CD4-positive, alpha-beta T cell treated with Interleukin-2 at 100 ng/mL for 4 hours (primary cell): ENCODE data around the gene VWC2L.

Source experiments
- DNase-seq: peaks from one replicate; pipeline ENCODE4 v3.0.0-alpha.2; 2020; ENCODE audit warnings: low spot score

Gene VWC2L

GRCh38 chr2:214542295-214542694, 131.4 kb downstream of the VWC2L start:
- no peak for DNase-seq

GRCh38 chr2:214542866-214543265, 132.0 kb downstream of the VWC2L start:
- DNase-seq = no peak

DNA sequence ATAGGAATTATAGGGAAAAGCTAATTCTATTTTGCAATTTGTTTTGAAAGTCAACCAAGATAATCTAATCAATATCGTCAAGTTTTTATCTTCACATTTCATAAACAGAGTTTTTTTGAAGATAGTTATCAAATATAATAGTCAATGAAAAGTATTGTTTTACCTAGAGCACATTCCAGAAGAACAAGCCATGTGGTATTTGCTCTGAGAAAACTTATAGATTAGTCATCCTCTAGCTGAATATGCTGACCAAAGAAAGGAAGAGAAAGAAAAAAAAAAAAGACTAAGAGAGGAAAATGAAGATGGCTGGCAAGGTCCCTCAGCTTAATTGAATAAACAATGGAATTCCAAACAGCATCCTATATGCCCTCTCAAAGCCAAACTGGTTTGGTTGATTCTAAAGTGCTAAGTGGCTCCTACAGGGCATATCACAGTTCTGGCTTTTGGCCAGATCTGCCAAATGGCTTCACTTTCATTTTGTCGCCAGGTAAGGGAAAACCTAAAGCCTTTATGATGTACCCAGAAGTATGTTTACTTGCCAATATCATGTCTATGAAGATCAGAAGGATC, 132.6 kb downstream of the VWC2L start:
- DNase-seq = no peak

DNA sequence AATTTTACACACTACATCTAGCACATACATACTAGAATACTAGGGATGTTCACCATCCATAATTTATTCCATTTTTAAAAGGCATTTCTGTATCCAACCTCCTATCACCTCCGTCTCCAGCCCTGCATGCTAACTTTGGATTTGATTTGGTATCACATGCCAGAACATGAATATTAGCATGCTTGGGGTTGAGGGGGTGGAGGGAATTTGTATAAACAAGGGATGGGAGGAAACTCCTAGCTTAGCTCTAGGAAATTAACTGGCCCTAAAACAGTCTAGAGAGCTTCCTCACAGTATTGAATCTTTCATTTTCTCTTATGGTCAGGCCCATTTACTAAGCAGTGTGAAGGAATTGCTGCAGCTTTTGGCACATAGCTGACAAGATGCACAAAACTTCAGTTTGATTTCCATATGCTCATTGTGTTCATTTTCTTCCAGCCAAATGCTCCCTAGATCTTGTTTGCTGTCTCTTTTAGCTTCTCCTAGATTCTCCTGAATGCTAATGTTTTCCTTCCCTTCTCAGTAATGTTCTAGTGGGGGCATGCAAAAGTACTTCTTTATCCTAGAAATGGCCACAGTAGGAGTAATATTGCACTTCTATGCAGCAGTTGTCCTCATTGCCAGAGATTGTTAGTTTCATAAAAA, 135.2 kb downstream of the VWC2L start:
- no peak for DNase-seq

DNA sequence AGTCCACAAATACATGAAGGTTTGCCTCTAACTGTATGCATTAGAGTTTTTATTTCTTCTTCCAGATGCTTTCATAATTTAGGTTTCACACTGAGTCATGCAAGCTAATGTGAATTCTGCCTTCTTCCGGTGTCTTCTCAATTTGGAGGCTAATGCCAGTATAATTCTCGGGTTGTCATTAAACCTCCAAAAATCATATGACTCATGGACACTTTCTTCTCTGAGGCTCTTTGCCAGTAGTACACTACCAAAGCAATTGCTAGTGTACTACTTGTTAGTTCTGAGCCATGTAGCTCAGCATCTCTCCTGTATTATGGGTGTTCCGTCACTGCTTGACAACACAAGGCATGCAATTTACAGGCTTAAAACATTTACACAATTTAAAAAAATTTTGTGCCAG, 137.1 kb downstream of the VWC2L start:
- DNase-seq = no peak

- DNase-seq = no peak
Observed at GRCh38 chr2:214549946-214550345, 139.1 kb downstream of the VWC2L start.

DNA sequence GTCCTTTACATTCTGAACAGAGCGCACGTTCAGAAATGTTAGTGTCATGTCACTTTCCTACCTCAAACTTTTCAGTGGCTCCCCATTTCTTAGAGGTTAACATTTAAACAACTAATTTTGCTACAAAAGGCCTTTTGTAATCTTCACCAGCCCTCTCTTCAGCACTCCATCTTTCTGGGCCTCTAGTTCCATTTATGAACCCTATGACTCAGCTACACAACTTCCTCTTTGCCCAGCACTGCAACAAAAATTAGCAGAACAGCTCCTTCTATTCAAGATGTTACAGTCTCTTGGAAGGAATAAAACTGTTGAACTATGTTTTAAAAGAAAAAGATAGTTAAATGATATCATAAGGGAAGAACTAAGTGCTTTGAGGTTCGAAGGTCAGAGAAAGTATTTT, 139.9 kb downstream of the VWC2L start:
- no peak for DNase-seq

DNA sequence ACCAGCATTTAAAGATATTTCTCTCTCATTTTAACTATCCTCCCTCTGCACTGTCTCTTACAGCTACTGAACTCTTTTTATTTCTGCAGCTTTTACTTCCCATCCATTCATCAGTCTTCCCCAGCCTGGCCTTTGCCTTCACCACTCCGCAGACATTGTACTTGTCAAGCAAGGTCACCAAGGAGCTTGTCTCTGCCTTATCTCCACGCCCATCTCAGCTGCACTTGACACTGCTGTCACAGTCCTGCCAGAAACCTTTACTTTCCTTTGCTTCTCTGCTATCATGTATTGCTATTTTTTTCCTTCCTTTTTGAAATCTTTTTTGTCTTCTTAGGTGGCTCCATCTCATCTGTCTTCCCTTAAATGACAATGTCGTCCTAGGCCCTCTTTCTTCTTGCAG, 147.0 kb downstream of the VWC2L start:
- DNase-seq = no peak

GRCh38 chr2:214558341-214558740, 147.5 kb downstream of the VWC2L start:
- DNase-seq = no peak

- DNase-seq = no peak
Observed at GRCh38 chr2:214560176-214560575, 149.3 kb downstream of the VWC2L start.

GRCh38 chr2:214560618-214561190, 149.8 kb downstream of the VWC2L start:
- no peak for DNase-seq

GRCh38 chr2:214565246-214565645, 154.4 kb downstream of the VWC2L start:
- DNase-seq = no peak

- DNase-seq = no peak
Observed at GRCh38 chr2:214566457-214566856, 155.6 kb downstream of the VWC2L start.

DNA sequence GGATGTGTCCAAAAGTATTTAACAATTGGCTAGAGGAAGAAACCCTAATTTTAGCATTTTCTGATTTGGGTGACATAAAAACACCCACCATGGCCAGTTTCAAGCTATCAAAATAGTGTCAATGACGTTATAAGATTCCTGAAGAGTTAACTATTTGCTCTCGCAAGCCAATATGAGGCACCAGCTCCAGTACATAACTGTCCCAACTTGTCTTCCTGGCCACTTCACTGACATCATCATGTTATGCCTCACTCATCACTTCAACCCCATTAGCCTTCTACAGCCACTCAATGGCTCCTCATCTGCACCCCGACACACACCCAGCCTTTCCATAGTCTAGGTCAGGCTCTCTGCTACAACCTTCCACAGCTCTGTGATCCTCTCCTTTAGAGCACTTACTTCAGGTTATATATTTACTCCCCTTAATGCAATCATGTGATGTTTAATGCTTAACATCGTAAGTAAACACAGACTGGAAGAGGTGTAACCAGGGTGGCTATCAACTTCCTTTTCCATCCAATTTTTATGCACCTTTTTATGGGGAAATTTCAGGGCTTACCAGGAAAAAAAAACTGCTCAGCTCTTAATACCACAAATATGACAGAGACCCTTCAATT, 158.7 kb downstream of the VWC2L start:
- no peak for DNase-seq

DNA sequence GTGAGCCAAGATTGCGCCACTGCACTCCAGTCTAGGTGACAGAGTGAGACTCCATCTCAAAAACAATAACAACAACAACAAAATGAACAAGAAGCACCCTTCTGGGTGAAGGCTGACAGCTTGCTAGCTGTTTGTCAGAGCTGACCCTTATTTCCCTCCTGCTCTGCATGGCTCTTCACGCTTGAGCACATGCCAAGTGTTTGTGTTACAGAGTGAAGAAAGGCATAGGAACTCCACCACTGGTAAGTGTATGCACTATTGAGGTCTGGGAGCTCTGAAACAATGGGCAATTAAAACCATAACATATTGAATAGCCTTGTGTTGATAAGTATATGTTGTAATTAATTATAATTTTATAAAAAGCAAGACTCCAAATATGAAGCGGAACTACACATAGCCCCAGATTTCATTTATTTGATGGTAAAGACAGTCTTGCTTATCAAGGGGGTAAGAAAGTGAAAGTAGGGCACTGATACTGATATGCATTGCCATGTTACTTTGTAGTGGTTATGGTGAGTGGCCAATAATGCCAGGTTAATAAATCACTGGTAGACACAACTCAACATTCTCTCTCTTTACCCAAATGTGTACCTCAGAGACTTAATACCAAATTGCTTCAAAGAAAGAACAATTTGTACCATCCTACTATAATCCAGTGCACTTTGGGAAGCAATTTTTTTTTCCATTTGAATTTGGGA, 163.4 kb downstream of the VWC2L start:
- no peak for DNase-seq

- no peak for DNase-seq
Observed at GRCh38 chr2:214575030-214575429, 164.2 kb downstream of the VWC2L start.

DNA sequence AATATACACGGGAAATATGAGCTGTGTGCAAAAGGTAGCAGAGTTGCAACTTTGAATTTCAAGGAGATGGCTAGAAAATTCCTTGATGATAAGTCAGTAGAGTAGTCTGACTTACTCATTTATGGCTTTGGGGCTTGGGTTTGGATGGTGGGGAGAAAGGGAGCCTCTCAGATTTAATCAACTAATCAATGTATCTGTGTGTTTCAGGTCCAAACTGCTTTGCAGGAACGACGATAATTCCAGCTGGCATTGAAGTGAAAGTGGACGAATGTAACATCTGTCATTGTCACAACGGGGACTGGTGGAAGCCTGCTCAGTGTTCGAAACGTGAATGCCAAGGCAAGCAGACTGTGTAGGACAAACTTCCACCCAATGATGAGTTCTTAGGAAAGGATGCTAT, 164.6 kb downstream of the VWC2L start:
- no peak for DNase-seq

DNA sequence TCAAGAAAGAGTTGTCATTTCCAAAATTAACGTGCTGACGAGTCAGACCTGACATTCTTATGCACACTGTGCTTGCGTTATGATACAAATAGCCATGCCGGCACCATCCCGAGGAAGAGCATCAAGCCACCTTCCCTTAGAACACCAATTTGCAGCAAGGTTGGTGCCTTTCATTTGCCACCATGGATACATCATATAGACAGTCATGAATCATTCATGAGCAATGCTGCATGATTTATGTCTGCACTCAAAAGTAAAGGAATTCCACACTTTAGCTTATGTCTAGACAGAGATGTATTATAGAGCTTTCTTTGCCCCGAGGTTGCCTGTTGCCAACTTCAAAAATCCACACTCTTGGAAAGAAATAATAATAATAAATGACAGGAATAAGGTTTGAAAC, 166.9 kb downstream of the VWC2L start:
- no peak for DNase-seq

DNA sequence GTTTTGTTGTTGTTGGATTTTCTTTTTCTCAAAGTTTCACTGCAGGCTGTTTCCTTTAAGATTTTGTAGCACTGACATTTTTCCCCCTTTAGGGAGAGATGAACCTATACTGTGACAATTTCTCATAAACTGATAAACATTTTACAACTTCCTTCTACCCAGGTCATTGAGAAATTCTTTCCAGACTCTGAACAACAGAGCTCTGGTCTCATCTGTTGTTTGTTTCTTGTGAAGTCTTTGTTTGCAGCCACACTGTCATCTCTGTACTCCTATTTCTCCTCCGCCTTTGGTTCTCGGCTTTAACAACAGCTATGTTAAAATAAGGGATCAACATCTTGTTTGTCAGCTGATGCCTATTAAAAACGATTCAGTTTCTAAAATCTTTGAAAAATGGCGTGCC, 167.6 kb downstream of the VWC2L start:
- no peak for DNase-seq

DNA sequence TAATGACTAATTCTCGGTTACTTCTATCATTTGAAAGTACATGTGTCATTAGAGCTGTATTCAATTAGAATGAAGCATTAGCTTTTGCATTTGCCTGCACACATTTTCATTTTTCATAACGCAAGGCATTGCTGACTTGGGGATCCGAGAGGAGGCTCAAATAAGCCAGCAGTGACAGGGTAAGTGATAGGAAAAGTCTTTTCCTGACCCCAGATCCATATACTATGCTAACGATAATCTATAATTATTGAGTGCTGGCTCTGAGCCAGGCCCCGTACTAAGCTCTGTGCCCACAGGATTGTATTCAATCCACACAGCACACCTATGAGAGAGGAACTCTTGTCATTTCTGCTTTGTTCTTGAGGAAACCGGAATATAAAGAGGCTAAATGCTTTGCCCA, 168.2 kb downstream of the VWC2L start:
- DNase-seq = no peak

- DNase-seq = no peak
Observed at GRCh38 chr2:214587442-214587841, 176.6 kb downstream of the VWC2L start.

GRCh38 chr2:214591366-214591765, 180.5 kb downstream of the VWC2L start:
- DNase-seq = no peak

DNA sequence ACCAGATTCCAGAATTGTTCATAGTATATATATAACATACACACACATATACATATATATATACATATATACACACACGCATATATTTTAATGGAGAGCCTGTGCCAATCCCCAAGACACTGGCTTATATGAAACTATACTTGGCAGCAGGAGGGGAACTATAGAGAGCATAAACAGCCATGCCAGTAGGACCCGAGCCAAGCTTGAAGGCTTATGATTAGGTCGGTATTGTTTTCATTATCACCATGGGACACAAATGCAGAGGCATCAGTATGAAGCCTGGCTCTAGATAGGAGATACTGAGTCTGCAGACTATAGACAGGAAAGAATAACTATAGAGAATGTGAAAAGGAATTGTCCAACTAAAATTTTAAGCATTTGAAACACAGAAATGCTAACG, 181.2 kb downstream of the VWC2L start:
- no peak for DNase-seq
